ENCODE data around the gene ETNPPL.

ETNPPL gene

DNA sequence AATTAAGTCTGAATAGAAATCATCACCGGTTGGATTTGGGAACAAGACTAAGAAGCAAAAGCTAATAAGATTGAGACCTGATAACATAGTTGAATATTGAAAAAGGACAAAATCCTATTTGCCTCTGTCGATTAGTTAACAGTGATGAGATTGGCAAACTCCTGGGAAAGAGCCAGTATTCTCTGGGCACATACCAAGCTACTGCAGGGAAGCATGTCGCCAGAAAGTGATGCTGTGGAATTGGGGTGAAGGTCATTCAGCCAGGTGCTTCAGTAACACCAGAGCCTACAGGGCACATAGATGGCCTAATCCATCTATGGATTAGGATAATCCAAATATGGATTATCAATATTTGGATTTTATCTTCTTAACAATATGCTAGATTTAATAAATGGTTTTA lies 68.4 kb downstream of the ETNPPL start:
- TF ChIP-seq, protein P1, sequence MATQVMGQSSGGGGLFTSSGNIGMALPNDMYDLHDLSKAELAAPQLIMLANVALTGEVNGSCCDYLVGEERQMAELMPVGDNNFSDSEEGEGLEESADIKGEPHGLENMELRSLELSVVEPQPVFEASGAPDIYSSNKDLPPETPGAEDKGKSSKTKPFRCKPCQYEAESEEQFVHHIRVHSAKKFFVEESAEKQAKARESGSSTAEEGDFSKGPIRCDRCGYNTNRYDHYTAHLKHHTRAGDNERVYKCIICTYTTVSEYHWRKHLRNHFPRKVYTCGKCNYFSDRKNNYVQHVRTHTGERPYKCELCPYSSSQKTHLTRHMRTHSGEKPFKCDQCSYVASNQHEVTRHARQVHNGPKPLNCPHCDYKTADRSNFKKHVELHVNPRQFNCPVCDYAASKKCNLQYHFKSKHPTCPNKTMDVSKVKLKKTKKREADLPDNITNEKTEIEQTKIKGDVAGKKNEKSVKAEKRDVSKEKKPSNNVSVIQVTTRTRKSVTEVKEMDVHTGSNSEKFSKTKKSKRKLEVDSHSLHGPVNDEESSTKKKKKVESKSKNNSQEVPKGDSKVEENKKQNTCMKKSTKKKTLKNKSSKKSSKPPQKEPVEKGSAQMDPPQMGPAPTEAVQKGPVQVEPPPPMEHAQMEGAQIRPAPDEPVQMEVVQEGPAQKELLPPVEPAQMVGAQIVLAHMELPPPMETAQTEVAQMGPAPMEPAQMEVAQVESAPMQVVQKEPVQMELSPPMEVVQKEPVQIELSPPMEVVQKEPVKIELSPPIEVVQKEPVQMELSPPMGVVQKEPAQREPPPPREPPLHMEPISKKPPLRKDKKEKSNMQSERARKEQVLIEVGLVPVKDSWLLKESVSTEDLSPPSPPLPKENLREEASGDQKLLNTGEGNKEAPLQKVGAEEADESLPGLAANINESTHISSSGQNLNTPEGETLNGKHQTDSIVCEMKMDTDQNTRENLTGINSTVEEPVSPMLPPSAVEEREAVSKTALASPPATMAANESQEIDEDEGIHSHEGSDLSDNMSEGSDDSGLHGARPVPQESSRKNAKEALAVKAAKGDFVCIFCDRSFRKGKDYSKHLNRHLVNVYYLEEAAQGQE (IDR thresholded peaks at IDR 0.05; ENCODE audit: low read depth) = no peak

DNA sequence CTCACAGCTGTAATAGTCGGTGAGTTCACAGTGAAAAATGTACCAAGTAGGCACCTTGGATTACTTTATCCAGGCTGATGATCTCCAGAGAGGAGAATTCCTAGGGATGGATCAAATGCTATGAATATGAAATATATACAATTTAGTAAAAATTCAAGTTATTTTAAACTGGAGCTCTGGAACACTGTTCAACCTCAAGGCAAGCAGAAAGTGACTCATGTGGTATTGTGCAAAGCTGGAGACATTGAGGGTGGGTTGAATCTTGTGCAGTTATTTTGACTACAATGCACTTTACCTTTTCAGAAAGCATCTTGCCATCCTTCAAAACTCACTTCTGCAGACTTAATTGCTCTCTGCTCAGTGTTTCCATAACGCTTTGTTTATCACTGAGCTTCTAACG lies 69.0 kb downstream of the ETNPPL start:
- no peak for TF ChIP-seq EP300 (IDR thresholded peaks at IDR 0.05; ENCODE audit: borderline replicate concordance)
- no peak for TF ChIP-seq ZBTB7A (IDR thresholded peaks at IDR 0.05; ENCODE audit: low read depth)
- no peak for TF ChIP-seq EGR1 (IDR thresholded peaks at IDR 0.05)
- no peak for TF ChIP-seq RAD21 (IDR thresholded peaks at IDR 0.05; ENCODE audit: low read depth)
- TF ChIP-seq, protein P2, sequence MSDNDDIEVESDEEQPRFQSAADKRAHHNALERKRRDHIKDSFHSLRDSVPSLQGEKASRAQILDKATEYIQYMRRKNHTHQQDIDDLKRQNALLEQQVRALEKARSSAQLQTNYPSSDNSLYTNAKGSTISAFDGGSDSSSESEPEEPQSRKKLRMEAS (IDR thresholded peaks at IDR 0.05) = no peak
- no peak for TF ChIP-seq CREB1 (IDR thresholded peaks at IDR 0.05; ENCODE audit: low read depth)
- no peak for TF ChIP-seq TAF1 (IDR thresholded peaks at IDR 0.05; ENCODE audit: low read depth)
- no peak for TF ChIP-seq TEAD4 (IDR thresholded peaks at IDR 0.05)
- no peak for TF ChIP-seq NFIC (IDR thresholded peaks at IDR 0.05)
- no peak for TF ChIP-seq YY1 (IDR thresholded peaks at IDR 0.05; ENCODE audit: low read depth)
- TF ChIP-seq CEBPB (IDR thresholded peaks at IDR 0.05) = no peak
- TF ChIP-seq, protein P1 (IDR thresholded peaks at IDR 0.05; ENCODE audit: low read depth) = no peak
- TF ChIP-seq TCF12 (IDR thresholded peaks at IDR 0.05; ENCODE audit: low read depth) = no peak
- TF ChIP-seq, protein P3, sequence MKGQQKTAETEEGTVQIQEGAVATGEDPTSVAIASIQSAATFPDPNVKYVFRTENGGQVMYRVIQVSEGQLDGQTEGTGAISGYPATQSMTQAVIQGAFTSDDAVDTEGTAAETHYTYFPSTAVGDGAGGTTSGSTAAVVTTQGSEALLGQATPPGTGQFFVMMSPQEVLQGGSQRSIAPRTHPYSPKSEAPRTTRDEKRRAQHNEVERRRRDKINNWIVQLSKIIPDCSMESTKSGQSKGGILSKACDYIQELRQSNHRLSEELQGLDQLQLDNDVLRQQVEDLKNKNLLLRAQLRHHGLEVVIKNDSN (IDR thresholded peaks at IDR 0.05) = no peak
- TF ChIP-seq FOXM1 (IDR thresholded peaks at IDR 0.05; ENCODE audit: borderline replicate concordance, low read depth) = no peak

DNA sequence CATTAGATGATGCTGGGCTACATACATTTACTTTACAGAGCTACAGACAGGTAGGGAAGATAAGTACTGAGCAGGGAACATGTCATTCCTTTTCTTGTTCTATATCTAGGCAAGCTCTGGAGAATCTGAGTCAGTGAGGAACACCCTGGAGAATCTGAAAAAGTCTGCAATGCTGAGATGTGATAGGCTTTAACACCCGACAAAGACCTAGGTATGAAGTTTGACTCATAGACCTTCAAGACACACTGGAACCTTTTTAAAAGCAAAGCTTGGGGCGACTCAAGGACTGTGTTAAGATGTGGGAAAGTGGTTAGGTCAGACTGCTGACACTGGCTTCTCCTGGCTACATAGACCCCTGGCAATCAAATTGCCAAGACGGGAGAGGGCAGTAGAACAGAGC lies 69.6 kb downstream of the ETNPPL start:
- TF ChIP-seq, protein P1 (IDR thresholded peaks at IDR 0.05; ENCODE audit: low read depth) = no peak
- no peak for TF ChIP-seq TEAD4 (IDR thresholded peaks at IDR 0.05)
- TF ChIP-seq, protein P2 (IDR thresholded peaks at IDR 0.05) = no peak
- TF ChIP-seq EGR1 (IDR thresholded peaks at IDR 0.05) = no peak

Data from Ishikawa (cell line).